Activated T-helper 17 cell treated with anti-CD3 and anti-CD28 coated beads, Interleukin-2, amount 50 U/mL, for 72 hours (primary cell): ENCODE data around the gene EGFL7. TPM values are rescaled to one million over a fixed set of nuclear protein-coding genes. Genes with fewer than 3 reads are reported as not detected.
A peak's percentile ranks its signal among the peaks of the same experiment; 100 is the strongest.

ENCODE experiments used
- ATAC-seq: fragments of 150-1000 bp; cut with Tn5 transposase; replicated peaks from 2 replicates; pipeline ENCODE4 v1.10.0; 2021; ENCODE audit warnings: mild to moderate bottlenecking, moderate library complexity
- H3K27ac Mint-ChIP-seq: one replicate; pipeline ENCODE4 v1.8.0; 2022; ENCODE audit warnings: mixed read lengths
- H3K27me3 Mint-ChIP-seq: one replicate; pipeline ENCODE4 v1.8.0; 2022; ENCODE audit warnings: mixed read lengths
- H3K36me3 Mint-ChIP-seq: one replicate; pipeline ENCODE4 v1.8.0; 2022; ENCODE audit warnings: low read depth, mild to moderate bottlenecking, mixed read lengths
- H3K4me1 Mint-ChIP-seq: one replicate; pipeline ENCODE4 v1.8.0; 2022; ENCODE audit warnings: mixed read lengths
- H3K4me3 Mint-ChIP-seq: one replicate; pipeline ENCODE4 v1.8.0; 2022; ENCODE audit warnings: mild to moderate bottlenecking, mixed read lengths
- H3K9me3 Mint-ChIP-seq: one replicate; pipeline ENCODE4 v1.8.0; 2022; ENCODE audit warnings: mixed read lengths
- total RNA-seq, 2 donors: library from RNA; stranded (reverse); gene quantifications; one replicate each; pipeline ENCODE4 v1.2.3, GENCODE V29; 2022

EGFL7 gene
- total RNA-seq, 2 donors from 2014 or later, result 0.78 to 1.0 TPM

GRCh38 chr9:136668983-136669790 is 6.5 kb downstream of the EGFL7 start:
- Mint-ChIP-seq H3K36me3 (no peaks in the 10 kb centered on the region), H3K27me3 (peaks cover 5% of the 10 kb centered on the region), H3K4me1 (no peaks in the 10 kb centered on the region), H3K9me3 (no peaks in the 10 kb centered on the region), H3K27ac (no peak overlapping the region), H3K4me3 (no peak overlapping the region)
- ATAC-seq, result no peak

GRCh38 chr9:136669791-136670464 is 7.2 kb downstream of the EGFL7 start:
- H3K4me3 Mint-ChIP-seq, result no peak overlapping the region
- H3K27ac Mint-ChIP-seq, result no peak overlapping the region
- H3K27me3 Mint-ChIP-seq, result peaks cover 5% of the 10 kb centered on the region
- no peaks in the 10 kb centered on the region for H3K4me1 Mint-ChIP-seq
- no peaks in the 10 kb centered on the region for H3K9me3 Mint-ChIP-seq
- H3K36me3 Mint-ChIP-seq, result no peaks in the 10 kb centered on the region
- no peak for ATAC-seq

GRCh38 chr9:136670576-136671253 is 8.0 kb downstream of the EGFL7 start:
- Mint-ChIP-seq H3K4me1 (no peaks in the 10 kb centered on the region), H3K27me3 (peaks cover 2% of the 10 kb centered on the region), H3K27ac (no peak overlapping the region), H3K9me3 (no peaks in the 10 kb centered on the region), H3K36me3 (no peaks in the 10 kb centered on the region), H3K4me3 (no peak overlapping the region)
- ATAC-seq, result no peak

GRCh38 chr9:136671254-136671614 is 8.5 kb downstream of the EGFL7 start:
- no peak for ATAC-seq
- Mint-ChIP-seq H3K27ac (no peak overlapping the region), H3K27me3 (peaks cover 2% of the 10 kb centered on the region), H3K36me3 (no peaks in the 10 kb centered on the region), H3K4me3 (no peak overlapping the region), H3K4me1 (no peaks in the 10 kb centered on the region), H3K9me3 (no peaks in the 10 kb centered on the region)

- H3K27me3 Mint-ChIP-seq, result no peaks in the 10 kb centered on the region
- H3K27ac Mint-ChIP-seq, result no peak overlapping the region
- H3K36me3 Mint-ChIP-seq, result no peaks in the 10 kb centered on the region
- H3K4me3 Mint-ChIP-seq, result no peak overlapping the region
- no peaks in the 10 kb centered on the region for H3K4me1 Mint-ChIP-seq
- no peaks in the 10 kb centered on the region for H3K9me3 Mint-ChIP-seq
- peak; percentile 50 for ATAC-seq
Observed at GRCh38 chr9:136671646-136672430, 9.1 kb downstream of the EGFL7 start.

- Mint-ChIP-seq H3K27me3 (no peaks in the 10 kb centered on the region), H3K36me3 (no peaks in the 10 kb centered on the region), H3K4me1 (no peaks in the 10 kb centered on the region), H3K9me3 (no peaks in the 10 kb centered on the region), H3K4me3 (no peak overlapping the region), H3K27ac (no peak overlapping the region)
- ATAC-seq, result no peak
Observed at GRCh38 chr9:136672431-136673087, 9.8 kb downstream of the EGFL7 start.

- no peak overlapping the region for H3K27ac Mint-ChIP-seq
- no peaks in the 10 kb centered on the region for H3K4me1 Mint-ChIP-seq
- H3K36me3 Mint-ChIP-seq, result no peaks in the 10 kb centered on the region
- H3K9me3 Mint-ChIP-seq, result no peaks in the 10 kb centered on the region
- H3K27me3 Mint-ChIP-seq, result no peaks in the 10 kb centered on the region
- no peak for ATAC-seq
- H3K4me3 Mint-ChIP-seq, result no peak overlapping the region
Observed at GRCh38 chr9:136673088-136673974, 10.6 kb downstream of the EGFL7 start.

GRCh38 chr9:136673975-136674785 is 11.5 kb downstream of the EGFL7 start:
- peak overlapping the region; percentile 23 for H3K27ac Mint-ChIP-seq
- H3K36me3 Mint-ChIP-seq, result no peaks in the 10 kb centered on the region
- H3K27me3 Mint-ChIP-seq, result no peaks in the 10 kb centered on the region
- H3K9me3 Mint-ChIP-seq, result no peaks in the 10 kb centered on the region
- ATAC-seq, result no peak
- H3K4me3 Mint-ChIP-seq, result no peak overlapping the region
- H3K4me1 Mint-ChIP-seq, result no peaks in the 10 kb centered on the region

GRCh38 chr9:136674786-136675349 is 12.2 kb downstream of the EGFL7 start:
- Mint-ChIP-seq H3K27ac (no peak overlapping the region), H3K9me3 (no peaks in the 10 kb centered on the region), H3K4me1 (no peaks in the 10 kb centered on the region), H3K27me3 (no peaks in the 10 kb centered on the region), H3K36me3 (no peaks in the 10 kb centered on the region), H3K4me3 (no peak overlapping the region)
- ATAC-seq, result no peak

GRCh38 chr9:136675477-136676296 is 13.0 kb downstream of the EGFL7 start:
- H3K4me3 Mint-ChIP-seq, result no peak overlapping the region
- no peaks in the 10 kb centered on the region for H3K9me3 Mint-ChIP-seq
- H3K36me3 Mint-ChIP-seq, result no peaks in the 10 kb centered on the region
- H3K27me3 Mint-ChIP-seq, result no peaks in the 10 kb centered on the region
- no peak for ATAC-seq
- H3K27ac Mint-ChIP-seq, result no peak overlapping the region
- H3K4me1 Mint-ChIP-seq, result no peaks in the 10 kb centered on the region

- Mint-ChIP-seq H3K36me3 (no peaks in the 10 kb centered on the region), H3K9me3 (no peaks in the 10 kb centered on the region), H3K4me1 (no peaks in the 10 kb centered on the region), H3K4me3 (no peak overlapping the region), H3K27ac (no peak overlapping the region), H3K27me3 (no peaks in the 10 kb centered on the region)
- no peak for ATAC-seq
Observed at GRCh38 chr9:136676297-136676794, 13.6 kb downstream of the EGFL7 start.
